ENCODE data around the gene TDRKH. TPM values are rescaled to one million over a fixed set of nuclear protein-coding genes. Genes with fewer than 3 reads are reported as not detected.

TDRKH gene
- total RNA-seq, 1 experiment from 2014 or later = 6.2 TPM

DNA sequence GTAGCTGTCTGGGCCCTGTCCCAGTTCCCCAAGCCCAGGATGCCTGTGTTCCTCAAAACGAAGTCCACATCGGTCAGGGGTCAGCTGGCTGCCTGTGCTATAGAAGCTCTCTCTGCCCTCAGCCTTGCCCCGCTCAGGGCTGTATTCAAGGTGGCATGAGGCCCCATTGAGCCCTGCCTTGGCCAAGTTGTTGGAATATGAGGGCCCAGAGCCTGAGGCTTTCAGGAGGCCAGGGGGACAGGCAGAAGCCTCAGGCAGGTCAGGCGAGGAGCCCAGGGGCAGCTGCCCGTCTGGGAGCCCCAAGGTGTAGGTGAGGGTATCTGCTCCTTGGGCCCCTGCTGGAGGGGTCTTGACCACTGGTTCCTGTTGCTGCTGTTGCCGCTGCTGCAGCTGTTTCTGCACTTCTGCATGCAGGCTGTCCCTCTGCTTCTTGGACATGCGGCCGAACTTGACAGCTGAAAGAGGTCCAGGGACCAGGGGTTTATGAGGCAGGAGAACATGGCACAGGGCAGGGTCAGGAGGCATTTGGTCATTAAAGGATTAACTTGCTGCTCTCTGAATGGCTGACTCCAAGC is 24.8 kb upstream of the TDRKH start:
- no peak for DNase-seq
- Histone ChIP-seq H3K27me3 (peaks cover 6% of the 10 kb centered on the region; the same call in 1 of the 2 replicates), H3K27ac (no peak overlapping the region)

DNA sequence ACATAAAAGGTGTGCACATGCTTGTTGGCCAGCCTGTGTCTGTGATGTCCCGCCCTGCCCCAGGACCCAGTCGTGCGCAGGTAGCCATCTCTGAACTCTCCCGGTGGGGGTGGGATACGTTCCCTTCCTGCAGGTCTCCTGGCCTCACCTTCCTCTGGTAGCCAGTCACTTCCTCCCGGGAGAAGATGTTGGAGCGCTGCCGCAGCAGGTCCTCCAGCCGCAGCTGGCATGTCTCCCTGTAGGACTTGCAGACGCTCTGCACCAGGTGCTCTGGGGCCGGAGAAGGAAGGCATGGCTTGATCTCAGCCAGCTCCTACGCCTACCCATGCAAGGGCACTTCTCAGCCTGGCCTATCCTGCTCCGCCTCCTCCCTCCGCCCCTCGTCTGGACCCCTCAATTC is 24.1 kb upstream of the TDRKH start:
- DNase-seq = no peak
- Histone ChIP-seq H3K27me3 (peaks cover 6% of the 10 kb centered on the region; the same call in 1 of the 2 replicates), H3K27ac (no peak overlapping the region), H3K4me1 (0 out of 2 replicates have a peak, but pooled peaks cover 2% of the 10 kb centered on the region), H3K9me3 (replicated peaks) (no peaks in the 10 kb centered on the region), H3K4me3 (no peak overlapping the region), H3K36me3 (no peaks in the 10 kb centered on the region)

More for the DNA sequence above, 24.8 kb upstream of the TDRKH start:
- Histone ChIP-seq H3K4me1 (0 out of 2 replicates have a peak, but pooled peaks cover 2% of the 10 kb centered on the region), H3K36me3 (no peaks in the 10 kb centered on the region), H3K4me3 (no peak overlapping the region), H3K9me3 (replicated peaks) (no peaks in the 10 kb centered on the region)

DNA sequence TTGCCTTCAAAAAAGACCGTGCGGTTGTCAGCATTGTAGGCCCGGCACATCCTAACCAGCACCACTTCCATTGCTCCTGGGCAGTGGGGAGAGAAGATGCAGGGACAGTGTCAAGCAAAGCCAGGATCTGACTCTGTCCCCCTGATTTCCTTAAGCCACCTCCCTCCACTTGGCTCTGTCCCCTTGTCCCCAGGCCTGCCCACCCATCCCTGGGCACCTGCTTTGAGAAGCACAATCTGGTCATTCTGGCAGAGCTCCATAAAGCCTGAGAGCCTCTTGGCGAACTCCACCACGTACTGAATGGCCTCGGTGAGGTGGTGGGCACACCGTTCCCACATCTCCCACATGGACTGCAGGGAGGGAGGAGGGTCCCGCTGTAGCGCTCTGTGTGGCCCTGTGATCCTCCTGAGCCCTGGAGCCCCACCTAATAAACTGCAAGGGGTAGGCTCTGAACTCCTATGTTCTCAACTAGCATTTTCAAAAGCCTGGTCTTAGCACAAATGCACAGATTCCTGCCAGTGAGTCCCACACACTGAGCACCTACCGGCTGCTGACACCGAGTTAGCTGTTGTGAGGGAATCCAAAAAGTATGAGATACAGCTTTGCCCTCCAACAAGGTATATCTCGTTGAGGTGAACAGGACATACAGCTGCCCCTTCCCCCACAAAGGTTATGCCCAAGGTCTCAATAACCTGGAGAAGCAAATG is 23.1 kb upstream of the TDRKH start:
- DNase-seq = no peak
- Histone ChIP-seq H3K27me3 (peaks cover 6% of the 10 kb centered on the region; the same call in 1 of the 2 replicates), H3K4me3 (no peak overlapping the region), H3K4me1 (0 out of 2 replicates have a peak, but pooled peaks cover 2% of the 10 kb centered on the region), H3K36me3 (no peaks in the 10 kb centered on the region), H3K9me3 (replicated peaks) (no peaks in the 10 kb centered on the region), H3K27ac (no peak overlapping the region)

DNA sequence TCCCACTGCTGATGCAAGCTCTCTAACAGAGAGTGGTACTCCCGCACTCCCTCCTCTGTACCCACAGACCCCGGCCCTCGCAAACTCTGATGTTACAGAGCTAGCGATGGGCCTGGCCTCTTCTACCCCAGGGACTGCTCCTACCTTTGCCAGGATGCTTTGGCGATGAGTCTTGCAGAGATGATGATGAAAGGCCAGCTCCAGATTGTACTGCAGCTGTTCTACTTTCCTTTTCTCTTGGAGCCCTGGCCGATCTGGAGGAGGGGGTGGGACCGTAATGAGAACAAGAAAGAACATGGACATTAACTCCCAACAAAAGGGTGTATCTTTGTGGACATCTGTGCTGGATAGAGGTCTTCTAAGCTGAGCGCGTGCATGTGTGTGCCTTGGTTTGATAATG is 20.9 kb upstream of the TDRKH start:
- H3K27ac ChIP-seq = no peak overlapping the region

DNA sequence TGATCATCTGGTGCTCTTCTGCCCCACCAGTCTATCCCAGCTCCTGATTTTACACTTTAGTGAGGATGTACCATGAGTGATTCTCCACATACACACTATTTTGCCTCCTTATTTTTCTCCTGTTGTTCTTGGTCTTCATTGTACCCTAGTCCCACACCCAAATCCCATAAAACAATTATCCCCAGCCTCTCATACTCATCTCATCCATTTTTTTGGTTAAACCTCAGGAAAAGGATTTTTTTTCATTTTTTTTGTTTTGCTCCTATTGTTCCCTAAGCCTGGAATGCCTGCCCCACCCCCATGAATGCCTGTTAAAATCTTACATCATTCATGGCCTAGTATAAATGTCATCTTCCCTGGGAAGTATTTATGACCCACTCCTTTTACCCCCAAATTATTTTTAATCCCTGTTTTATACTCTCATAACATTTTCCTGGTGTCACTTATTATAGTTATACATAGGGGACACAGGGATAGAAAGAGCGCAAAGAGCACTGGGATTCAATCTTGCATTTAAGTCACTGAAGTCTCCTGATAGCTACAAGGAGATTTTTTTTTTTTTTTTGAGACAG is 19.8 kb upstream of the TDRKH start:
- no peak overlapping the region for H3K4me3 ChIP-seq
- H3K36me3 ChIP-seq = no peaks in the 10 kb centered on the region
- 0 out of 2 replicates have a peak, but pooled peaks cover 2% of the 10 kb centered on the region for H3K4me1 ChIP-seq
- no peak for DNase-seq
- H3K27me3 ChIP-seq = no peaks in the 10 kb centered on the region
- H3K9me3 ChIP-seq (replicated peaks) = no peaks in the 10 kb centered on the region
- no peak overlapping the region for H3K27ac ChIP-seq

More for the DNA sequence above, 20.9 kb upstream of the TDRKH start:
- no peak for DNase-seq
- no peaks in the 10 kb centered on the region for H3K9me3 ChIP-seq (replicated peaks)
- 0 out of 2 replicates have a peak, but pooled peaks cover 2% of the 10 kb centered on the region for H3K4me1 ChIP-seq
- H3K4me3 ChIP-seq = no peak overlapping the region
- H3K36me3 ChIP-seq = no peaks in the 10 kb centered on the region
- no peaks in the 10 kb centered on the region for H3K27me3 ChIP-seq

DNA sequence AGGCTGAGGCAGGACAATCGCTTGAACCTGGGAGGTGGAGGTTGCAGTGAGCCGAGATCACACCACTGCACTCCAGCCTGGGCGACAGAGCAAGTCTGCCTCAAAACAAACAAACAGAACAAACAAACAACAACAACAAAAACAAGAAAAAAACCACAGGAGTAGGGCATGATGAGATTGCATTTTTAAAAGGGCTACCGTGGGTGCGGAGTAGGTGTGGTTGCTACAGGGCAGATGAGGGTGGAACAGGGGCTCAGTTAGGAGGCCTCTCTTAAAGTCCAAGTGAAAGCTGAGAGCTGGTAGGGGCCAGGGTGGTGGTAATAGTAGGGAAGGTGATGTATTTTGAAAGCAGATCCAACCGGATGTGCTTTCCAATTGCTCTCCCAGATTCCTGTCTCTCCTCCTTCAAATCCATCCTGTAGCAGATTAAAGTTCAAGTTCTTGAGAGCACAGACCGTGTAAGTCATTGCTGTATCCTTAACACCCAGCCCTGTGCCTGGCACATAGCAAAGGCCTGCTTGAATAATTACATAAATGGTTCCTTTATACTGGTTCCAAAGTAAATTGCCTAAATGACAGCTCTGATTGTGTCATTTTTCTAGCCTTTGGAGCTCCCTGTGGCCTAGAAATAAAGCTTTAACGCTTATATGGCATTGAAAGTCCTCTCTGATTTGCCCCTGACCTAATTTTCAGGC is 19.1 kb upstream of the TDRKH start:
- H3K4me1 ChIP-seq = 0 out of 2 replicates have a peak, but pooled peaks cover 2% of the 10 kb centered on the region
- H3K9me3 ChIP-seq (replicated peaks) = no peaks in the 10 kb centered on the region
- no peak overlapping the region for H3K4me3 ChIP-seq
- no peak for DNase-seq
- H3K27me3 ChIP-seq = no peaks in the 10 kb centered on the region
- H3K27ac ChIP-seq = no peak overlapping the region
- H3K36me3 ChIP-seq = no peaks in the 10 kb centered on the region

DNA sequence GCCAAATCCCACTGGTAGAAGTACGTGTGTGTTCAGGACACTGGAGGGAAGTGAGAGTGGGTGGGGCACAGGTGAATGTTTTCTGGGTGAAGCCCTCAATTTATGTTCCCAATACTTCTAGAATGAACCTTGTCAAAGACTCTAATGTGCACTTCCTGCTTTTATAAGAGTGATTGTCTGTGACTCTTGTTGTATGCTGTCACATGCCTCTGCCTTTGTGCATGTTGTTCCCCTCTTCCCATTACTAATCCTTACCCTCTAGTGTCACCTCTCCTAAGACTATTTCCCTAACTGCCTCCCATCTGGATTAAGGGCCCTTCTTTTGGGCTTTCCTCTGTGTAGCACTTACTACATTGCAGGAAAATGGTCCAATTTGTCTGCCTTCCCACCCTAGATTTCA is 17.5 kb upstream of the TDRKH start:
- Histone ChIP-seq H3K4me1 (0 out of 2 replicates have a peak, but pooled peaks cover 2% of the 10 kb centered on the region), H3K9me3 (replicated peaks) (no peaks in the 10 kb centered on the region), H3K27me3 (0 out of 2 replicates have a peak, but pooled peaks cover 4% of the 10 kb centered on the region), H3K4me3 (no peak overlapping the region), H3K27ac (no peak overlapping the region), H3K36me3 (no peaks in the 10 kb centered on the region)
- DNase-seq = no peak

DNA sequence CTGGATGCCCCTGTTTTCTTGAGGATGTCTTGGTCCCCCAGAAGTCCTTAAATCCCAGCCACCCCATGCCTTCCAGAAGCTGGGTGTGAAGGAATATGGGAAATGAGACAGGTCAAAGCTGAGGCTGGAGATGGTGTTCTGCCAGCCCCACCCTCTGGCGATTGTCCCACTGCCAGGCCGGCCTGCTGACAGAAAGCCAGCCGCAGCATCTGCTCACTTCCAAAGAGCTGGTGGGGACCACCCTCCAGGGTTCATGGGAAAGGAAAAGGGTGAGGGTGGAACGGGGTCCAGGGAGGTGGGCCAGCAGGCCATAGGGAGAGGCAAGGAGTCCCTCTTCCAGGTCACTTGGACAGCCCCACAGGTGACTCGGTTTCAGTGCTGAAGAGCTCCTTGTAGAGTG is 16.8 kb upstream of the TDRKH start:
- 0 out of 2 replicates have a peak, but pooled peaks cover 7% of the 10 kb centered on the region for H3K27me3 ChIP-seq
- no peak overlapping the region for H3K27ac ChIP-seq

DNA sequence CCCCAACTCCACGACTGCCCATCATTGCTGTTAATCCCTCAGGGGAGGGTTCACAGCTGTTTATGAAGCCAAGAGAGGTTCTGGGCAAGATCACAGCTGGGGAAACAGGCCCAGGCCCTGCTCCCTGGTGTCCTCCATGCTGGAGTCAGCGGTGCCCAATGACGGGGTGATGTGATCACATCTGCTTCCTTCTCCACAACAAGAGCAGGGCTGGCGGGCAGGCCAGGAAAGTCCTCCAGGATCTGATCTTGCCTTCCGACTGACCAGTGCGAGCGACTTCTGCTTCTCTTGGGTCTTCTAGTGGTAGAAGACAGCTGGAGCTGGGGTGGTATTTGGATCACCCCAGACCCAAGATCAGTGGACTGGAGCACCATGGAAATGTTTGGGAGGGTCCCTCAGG is 15.9 kb upstream of the TDRKH start:
- Histone ChIP-seq H3K9me3 (replicated peaks) (no peaks in the 10 kb centered on the region), H3K27me3 (0 out of 2 replicates have a peak, but pooled peaks cover 10% of the 10 kb centered on the region), H3K4me3 (no peak overlapping the region), H3K27ac (no peak overlapping the region), H3K36me3 (no peaks in the 10 kb centered on the region), H3K4me1 (no peaks in the 10 kb centered on the region)
- no peak for DNase-seq

More for the DNA sequence above, 16.8 kb upstream of the TDRKH start:
- Histone ChIP-seq H3K4me3 (no peak overlapping the region), H3K4me1 (0 out of 2 replicates have a peak, but pooled peaks cover 2% of the 10 kb centered on the region), H3K9me3 (replicated peaks) (no peaks in the 10 kb centered on the region), H3K36me3 (no peaks in the 10 kb centered on the region)
- DNase-seq = no peak

DNA sequence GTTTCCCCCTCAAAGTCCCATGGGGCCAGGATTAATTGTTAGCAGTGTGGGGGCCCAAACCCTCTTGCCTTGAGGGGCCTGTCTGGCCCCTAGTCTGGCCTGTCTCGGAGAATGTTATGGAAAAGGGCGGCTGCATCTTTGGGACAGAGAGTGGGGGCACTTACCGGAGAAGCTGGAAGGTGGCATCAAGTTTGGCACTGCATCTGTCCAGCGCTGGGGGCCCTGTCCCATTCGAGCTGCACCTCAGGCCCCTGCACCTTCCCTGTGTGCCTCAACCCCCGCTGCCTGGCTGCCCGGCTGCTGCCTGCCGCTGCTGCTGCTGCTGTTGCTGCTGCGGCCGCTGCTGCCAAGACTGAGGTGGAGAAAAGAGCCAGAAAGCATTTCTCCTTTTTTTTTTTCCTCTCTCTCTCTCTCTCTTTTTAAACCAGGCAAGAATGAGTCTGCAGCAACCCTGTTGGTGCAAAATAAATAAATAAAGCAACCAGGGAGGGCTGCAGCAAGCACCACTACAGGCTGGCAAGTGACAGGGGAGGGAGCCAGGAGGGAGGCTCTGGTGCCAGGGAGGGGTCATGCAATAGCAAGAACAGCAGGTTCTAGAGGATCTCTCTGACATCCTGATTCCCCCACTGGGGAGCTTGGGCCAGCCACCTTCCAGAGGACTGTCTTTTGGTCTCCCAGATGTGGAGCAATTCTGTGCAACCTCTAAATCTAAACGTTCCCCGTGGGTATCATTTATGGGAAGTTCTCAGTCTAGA is 14.9 kb upstream of the TDRKH start, which contains the start of gene LINGO4:
Gene LINGO4 (minus strand): TSS at position 354 of the 755 bp plus-strand sequence. CDS start 2,715 bp downstream, outside the sequence.
- Histone ChIP-seq H3K4me3 (no peak within 1 kb of the TSS), H3K9me3 (replicated peaks) (no peaks in the 10 kb centered on the region), H3K4me1 (no peaks in the 10 kb centered on the region), H3K27me3 (peaks cover 14% of the 10 kb centered on the region; the same call in 1 of the 2 replicates), H3K27ac (no peak within 1 kb of the TSS), H3K36me3 (no peaks in the 10 kb centered on the region)
- no peak for DNase-seq

DNA sequence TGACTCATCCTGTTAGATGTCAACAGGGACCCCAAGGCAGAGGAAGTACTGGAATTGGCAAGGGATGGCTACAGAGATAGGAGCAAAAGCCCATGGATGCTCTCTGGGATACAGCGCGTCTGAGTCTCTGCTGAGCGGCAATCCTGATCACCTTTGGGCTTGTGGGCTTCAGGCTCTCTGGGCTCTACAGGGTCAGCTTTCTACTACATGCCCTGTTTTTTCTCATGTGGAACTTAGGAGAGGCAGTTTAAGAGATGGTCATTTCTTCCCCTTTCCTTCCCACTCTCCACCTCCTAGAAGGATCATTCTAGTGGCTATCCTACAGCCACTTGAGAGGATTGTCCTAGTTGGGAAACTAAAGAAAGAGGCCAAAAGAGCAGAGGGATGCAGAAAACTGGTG is 13.6 kb upstream of the TDRKH start:
- Histone ChIP-seq H3K4me3 (no peak overlapping the region), H3K9me3 (replicated peaks) (no peaks in the 10 kb centered on the region), H3K27ac (no peak overlapping the region), H3K36me3 (no peaks in the 10 kb centered on the region), H3K4me1 (no peaks in the 10 kb centered on the region), H3K27me3 (peaks cover 14% of the 10 kb centered on the region; the same call in 1 of the 2 replicates)
- no peak for DNase-seq

DNA sequence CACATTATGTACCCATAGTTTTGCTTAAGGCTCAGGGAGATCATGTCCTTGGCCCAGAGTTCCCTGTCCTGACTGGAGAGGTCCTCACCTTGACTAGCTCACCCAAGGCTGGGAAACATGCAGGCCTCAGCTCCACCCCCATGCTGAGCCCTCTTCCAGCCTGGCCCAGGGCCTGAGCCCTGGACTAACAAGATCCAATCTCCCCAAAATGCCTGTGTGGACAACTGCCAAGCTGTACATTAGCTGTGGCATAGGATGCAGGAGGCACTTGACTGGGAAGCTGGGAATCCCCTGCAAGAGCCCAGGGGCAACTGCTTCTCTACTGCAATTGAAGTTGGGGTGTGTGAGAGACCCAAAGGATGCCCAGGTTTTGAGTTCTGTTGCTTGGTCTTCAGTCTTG is 12.9 kb upstream of the TDRKH start:
- Histone ChIP-seq H3K27me3 (peaks cover 20% of the 10 kb centered on the region; the same call in 1 of the 2 replicates), H3K36me3 (no peaks in the 10 kb centered on the region), H3K4me3 (no peak overlapping the region), H3K9me3 (replicated peaks) (no peaks in the 10 kb centered on the region), H3K27ac (no peak overlapping the region), H3K4me1 (no peaks in the 10 kb centered on the region)
- no peak for DNase-seq

DNA sequence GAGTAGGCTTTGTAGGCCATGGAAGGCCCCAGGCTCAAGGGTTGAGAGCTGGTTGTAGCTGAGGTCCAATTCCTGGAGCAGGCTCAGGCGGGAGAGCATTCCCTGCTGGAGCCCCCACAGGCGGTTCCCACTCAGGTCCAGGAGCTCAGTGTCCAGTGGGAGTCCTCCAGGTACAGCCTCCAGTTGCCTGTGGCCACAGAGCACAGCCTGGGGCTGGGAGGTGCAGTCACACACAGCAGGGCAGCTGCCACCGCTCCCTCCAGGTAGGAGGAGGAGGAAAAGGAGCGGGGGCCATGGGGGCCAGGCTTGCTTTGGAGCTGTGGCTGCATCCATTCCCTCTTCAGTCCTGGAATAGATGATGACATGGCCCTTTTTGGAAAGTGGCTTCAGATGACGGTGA is 12.1 kb upstream of the TDRKH start:
- H3K27ac ChIP-seq = no peak overlapping the region
- no peak for DNase-seq

DNA sequence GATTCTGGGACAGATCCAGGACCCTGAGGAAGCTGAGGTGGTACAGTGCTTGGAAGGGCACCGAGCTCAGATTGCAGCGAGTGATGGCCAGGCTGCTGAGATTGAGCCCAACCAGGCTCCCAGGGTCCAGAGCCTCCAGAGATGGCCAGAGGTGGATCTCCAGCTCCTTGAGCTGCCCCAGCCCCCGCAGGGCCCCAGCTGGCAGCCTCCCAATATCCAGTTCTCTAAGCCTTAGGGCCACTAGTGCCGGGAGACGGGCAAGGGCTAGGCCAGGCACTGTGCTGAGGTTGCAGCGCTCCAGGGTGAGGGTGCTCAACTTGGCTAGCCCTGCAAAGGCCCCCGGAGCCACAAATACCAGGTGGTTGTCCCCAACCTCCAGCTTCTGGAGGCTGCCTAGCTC is 11.5 kb upstream of the TDRKH start:
- H3K4me3 ChIP-seq = no peak overlapping the region
- H3K27ac ChIP-seq = no peak overlapping the region
- no peaks in the 10 kb centered on the region for H3K9me3 ChIP-seq (replicated peaks)
- H3K4me1 ChIP-seq = no peaks in the 10 kb centered on the region
- H3K36me3 ChIP-seq = no peaks in the 10 kb centered on the region
- peaks cover 20% of the 10 kb centered on the region; the same call in 1 of the 2 replicates for H3K27me3 ChIP-seq
- no peak for DNase-seq

More for the DNA sequence above, 12.1 kb upstream of the TDRKH start:
- Histone ChIP-seq H3K36me3 (no peaks in the 10 kb centered on the region), H3K9me3 (replicated peaks) (no peaks in the 10 kb centered on the region), H3K4me3 (no peak overlapping the region), H3K27me3 (peaks cover 20% of the 10 kb centered on the region; the same call in 1 of the 2 replicates), H3K4me1 (no peaks in the 10 kb centered on the region)
